Activated T-cell treated with anti-CD3 and anti-CD28 coated beads, Interleukin-2, amount 50 U/mL, for 48 hours (primary cell): ENCODE measurements around the gene TMEM178B.
"Not testable (repeated sequence)": the region's sequence is repeated elsewhere in the genome, so short reads cannot be mapped to it uniquely, and the experiment has no call there.

Source experiments
- DNase-seq, 2 experiments: peaks; one replicate each; pipeline ENCODE4 v3.0.0-alpha.2; 2020

The TMEM178B gene

GRCh38 chr7:141074162-141074991, 513 bp downstream of the TMEM178B start:
- peak; percentile 50 to 56 for DNase-seq

- no peak for DNase-seq
Observed at GRCh38 chr7:141074997-141075396, 1.1 kb downstream of the TMEM178B start.

GRCh38 chr7:141076377-141076776, 2.5 kb downstream of the TMEM178B start:
- no peak for DNase-seq

- DNase-seq = no peak
Observed at GRCh38 chr7:141079219-141079618, 5.4 kb downstream of the TMEM178B start.

DNA sequence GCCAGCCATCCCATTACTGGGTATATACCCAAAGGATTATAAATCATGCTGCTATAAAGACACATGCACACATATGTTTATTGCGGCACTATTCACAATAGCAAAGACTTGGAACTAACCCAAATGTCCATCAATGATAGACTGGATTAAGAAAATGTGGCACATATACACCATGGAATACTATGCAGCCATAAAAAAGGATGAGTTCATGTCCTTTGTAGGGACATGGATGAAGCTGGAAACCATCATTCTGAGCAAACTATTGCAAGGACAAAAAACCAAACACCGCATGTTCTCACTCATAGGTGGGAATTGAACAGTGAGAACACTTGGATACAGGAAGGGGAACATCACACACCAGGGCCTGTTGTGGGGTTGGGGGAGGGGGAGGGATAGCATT, 15.6 kb downstream of the TMEM178B start:
- not testable (repeated sequence) for DNase-seq

- DNase-seq = no peak
Observed at GRCh38 chr7:141094336-141095070, 20.6 kb downstream of the TMEM178B start.

GRCh38 chr7:141097430-141097829, 23.6 kb downstream of the TMEM178B start:
- DNase-seq = no peak

DNA sequence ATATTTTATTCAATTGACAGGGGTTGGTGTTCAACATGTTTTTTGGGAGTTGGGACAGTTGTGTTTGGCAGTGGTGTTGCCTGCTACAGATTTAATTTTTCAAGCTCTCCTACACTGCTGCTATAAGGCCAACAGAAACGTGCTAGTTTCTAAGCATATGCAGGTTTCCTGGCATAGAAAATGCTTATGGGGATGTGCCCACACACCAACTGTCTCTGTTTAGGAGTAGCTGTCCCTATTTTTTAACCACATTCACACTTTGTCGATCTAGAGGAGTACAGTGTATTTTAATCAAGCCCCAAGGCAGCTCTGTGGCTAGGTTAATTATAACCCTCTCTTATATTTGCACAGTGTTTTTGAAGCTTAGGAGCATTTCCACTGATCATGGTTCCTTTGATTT, 28.6 kb downstream of the TMEM178B start:
- DNase-seq = no peak

GRCh38 chr7:141103847-141104429, 30.1 kb downstream of the TMEM178B start:
- DNase-seq = no peak

GRCh38 chr7:141113131-141113530, 39.3 kb downstream of the TMEM178B start:
- DNase-seq = no peak

- DNase-seq = no peak
Observed at GRCh38 chr7:141114029-141114664, 40.3 kb downstream of the TMEM178B start.

DNA sequence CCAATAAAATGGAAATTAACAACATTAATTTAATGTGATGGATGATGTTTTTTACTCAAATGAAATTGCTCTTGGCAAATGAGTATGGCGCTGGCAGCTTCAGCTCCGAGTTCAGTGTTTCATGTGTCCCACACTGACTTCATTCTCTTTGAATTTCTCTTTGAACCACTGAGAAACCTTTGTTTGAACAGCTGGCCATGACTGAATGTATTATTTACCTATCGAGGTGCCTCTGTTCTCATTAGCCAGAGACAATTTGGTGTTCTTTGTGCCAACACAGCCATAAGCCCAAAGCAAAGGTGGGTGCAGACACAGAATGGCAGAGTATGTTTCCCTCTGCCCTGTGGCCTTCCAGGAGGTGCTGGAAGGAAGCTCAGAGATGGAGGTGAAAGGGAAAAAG, 42.1 kb downstream of the TMEM178B start:
- no peak for DNase-seq

DNA sequence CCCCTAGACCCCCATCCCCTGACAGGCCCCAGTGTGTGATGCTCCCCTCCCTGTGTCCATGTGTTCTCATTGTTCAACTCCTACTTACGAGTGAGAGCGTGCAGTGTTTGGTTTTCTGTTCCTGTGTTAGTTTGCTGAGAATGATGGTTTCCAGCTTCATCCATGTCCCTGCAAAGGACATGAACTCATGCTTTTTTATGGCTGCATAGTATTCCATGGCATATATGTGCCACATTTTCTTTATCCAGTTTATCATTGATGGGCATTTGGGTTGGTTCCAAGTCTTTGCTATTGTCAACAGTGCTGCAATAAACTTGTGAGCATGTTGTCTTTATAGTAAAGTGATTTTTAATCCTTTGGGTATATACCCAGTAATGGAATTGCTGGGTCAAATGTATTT, 42.8 kb downstream of the TMEM178B start:
- not testable (repeated sequence) for DNase-seq

- DNase-seq = no peak
Observed at GRCh38 chr7:141118767-141119166, 44.9 kb downstream of the TMEM178B start.

DNA sequence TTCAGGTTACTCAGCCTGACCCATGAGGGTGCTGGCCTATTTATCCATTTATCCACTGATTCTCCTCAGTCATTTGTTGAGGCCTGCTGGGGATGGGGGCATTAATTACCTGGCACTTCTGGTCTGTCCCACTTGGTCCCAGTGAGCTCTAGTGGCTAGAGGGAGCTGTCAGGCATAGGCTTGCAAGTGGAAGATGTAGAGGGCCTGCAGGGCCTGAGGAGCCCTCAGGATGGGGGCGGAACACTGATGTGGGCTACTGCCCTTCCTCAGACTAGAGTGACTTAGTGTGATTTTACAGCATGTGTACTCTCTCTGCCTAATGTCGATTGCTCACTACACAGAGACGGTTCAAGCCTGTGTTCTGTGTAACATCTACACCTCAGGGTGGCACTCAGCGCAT, 45.3 kb downstream of the TMEM178B start:
- DNase-seq = no peak

DNA sequence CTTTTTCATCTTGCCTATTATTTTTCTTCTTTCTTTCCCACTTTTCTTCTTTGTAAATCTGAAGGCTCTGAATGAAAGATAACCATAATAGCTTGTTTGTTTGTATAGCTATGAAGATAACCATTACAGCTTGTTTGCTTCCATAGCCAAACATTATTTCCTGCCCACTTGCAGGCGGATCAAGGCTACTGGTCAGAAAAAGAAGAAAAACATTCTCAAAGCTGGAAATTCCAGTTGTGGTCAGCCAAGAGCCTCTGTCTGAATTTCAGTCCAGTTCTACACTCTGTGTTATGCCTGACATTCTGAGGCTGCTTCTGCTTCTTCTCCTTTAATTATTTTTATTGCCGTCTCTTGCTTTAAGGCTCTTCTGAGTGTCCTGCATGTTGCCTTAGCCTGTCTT, 48.9 kb downstream of the TMEM178B start:
- DNase-seq = no peak

DNA sequence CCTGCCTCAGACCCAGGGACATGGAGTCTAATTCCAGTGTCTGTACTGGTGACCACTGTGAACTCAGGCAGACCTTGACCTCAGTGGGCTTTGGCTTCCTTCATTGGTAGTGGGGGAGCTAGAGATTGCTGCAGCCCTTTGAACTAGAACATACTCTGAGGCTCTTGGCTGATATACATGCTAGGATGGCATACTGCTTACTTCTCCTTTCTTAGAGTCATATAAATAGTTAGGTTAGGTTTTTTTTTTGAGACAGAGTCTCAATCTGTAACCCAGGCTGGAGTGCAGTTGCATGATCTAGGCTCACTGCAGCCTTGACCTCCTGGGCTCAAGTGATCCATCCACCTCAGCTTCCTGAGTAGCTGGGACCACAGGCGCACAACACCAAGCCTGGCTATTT, 49.7 kb downstream of the TMEM178B start:
- no peak for DNase-seq

- no peak for DNase-seq
Observed at GRCh38 chr7:141126107-141126506, 52.2 kb downstream of the TMEM178B start.

DNA sequence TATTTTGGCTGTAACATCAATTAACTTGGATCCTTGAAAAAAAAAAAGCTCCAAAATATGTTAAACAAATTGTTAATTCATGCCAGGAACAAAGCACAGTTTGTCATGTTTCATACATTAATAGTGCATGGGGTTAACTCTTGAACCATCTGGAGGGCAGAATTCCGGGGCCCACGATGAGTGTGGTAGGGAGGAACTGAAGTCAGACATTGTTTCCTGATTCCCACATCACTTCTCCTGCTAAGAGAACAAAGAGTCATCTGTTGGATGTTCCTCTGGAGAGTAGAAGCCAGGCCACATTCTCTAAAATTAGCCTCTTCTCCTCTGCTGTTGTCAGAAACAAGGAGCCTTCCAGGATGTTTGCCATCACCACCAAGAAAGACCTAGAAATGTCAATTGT, 54.6 kb downstream of the TMEM178B start:
- DNase-seq = no peak

GRCh38 chr7:141128931-141129330, 55.1 kb downstream of the TMEM178B start:
- DNase-seq = no peak

DNA sequence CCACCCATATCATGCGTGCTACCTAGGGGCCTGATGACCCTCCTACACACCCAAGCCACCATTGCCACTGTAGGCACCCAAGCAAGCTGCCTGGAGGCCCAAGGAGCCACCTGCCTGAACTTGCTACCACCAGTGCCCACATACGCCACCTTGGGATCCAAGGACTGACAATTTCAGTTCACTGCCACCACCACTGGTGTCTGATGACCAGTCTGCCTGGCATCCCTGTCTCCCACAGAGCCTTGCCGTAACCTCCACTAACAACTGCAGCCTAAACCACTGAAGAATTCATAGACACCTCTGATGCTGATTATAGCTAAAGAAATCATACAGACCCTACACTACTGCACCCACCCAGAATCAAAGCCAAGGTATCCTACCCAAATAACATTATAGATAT, 58.8 kb downstream of the TMEM178B start:
- DNase-seq = no peak

- DNase-seq = no peak
Observed at GRCh38 chr7:141133646-141134045, 59.8 kb downstream of the TMEM178B start.

DNA sequence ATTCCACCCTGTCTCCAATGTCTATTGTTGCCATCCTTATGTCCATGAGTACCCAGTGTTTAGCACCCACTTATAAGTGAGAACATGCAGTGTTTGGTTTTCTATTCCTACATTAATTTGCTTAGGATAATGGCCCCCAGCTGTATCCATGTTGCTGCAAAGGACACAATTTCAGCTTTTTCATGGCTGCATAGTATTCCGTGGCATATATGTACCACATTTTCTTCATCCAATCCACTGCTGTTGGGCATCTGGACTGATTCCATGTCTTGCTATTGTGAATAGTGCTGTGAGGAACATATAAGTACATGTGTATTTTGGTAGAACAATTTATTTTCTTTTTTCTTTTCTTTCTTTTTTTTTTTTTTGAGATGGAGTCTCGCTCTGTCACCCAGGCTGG, 68.2 kb downstream of the TMEM178B start:
- DNase-seq = no peak
